GM08714 (cell line): ENCODE results near the gene HRNR.

ENCODE experiments used
- H3K4me3 ChIP-seq: fragments of 200-500 bp; sonication (Bioruptor generic); 2 replicates; pipeline ENCODE4 v1.5.1; 2014; ENCODE audit warnings: mild to moderate bottlenecking, low read length, inconsistent platforms
- ZNF274 ChIP-seq: IDR thresholded peaks from 2 replicates; pipeline ENCODE4 v1.6.1; 2012; ENCODE audit warnings: mild to moderate bottlenecking, low read depth, low read length

HRNR gene

DNA sequence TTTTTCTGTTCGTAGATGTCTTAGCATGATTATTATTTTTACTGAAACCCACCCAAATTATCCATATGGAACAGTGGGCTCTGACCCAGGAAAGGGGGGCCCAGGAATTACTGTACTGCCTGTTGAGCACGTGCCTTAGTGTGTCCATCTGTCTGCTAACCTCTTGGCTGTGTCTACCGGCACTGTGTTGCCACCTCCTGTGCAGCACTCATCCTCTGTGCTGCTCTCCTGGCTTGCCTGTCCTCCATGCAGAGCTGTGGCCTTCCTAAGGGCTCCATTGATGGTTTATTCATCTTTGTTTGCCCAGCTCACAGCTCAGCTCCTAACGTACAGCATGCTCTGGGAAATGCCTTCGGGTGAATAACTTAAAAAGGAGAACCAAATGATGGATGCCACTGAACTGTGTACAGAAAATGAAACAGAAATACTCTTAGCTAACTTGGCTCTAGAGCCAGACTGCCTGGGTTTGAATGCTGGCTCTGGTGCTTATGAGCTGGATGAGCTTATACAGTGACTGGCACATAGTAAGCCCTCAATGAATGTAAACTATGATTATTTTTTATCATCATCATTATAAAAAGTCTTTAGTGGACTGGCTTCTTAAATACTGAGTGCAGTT, 53.6 kb downstream of the HRNR start:
- H3K4me3 ChIP-seq: no peak overlapping the region

DNA sequence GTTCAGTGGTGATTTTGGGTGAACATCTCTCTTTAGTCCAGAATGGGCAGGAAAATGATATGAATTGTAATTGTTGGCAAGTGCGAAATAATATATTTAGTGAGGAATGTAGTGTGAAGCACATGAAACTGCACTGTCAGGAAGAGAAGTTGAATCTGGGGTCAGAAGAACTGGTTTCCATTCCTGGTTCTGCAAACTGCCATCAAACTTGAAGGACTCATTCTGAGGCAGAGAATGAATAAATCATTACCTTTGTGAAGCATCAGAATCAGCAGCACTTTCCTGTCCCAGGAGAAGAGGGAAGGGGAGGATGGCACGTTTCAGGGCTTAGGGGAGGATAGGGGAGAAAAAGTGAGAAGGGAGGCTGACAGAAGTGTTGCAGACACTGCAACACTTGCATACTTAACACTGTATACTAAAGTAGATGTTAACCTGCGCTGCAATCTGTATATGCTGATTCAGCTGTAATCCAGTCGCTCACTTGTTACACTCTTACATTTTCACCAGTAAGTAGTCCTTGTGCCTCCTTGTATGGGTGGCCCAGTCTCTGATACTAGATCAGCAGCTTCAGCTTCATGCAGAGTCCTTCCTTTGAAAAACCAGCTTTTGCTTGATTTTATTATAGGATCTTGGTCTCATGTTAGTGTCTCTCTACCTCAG, 54.5 kb downstream of the HRNR start:
- H3K4me3 ChIP-seq: no peak overlapping the region

More for the DNA sequence above, 53.6 kb downstream of the HRNR start:
- TF ChIP-seq ZNF274: no peak

DNA sequence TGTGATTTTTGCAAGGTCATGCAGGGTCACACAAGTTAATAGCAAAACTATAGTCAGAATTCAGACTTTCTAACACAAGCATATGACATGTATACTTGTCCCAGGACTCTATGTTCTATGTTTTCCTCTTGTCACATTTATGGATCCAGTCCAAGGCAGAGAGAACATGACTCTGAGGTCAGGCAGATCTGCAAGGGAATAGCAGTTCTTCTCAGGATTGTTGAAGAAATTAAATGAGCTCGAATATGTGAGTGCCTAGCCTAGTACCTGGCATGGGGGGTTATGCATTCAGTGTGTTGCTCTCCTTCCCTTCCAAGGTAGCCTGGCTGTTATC, 55.5 kb downstream of the HRNR start:
- H3K4me3 ChIP-seq: no peak overlapping the region
- no peak for TF ChIP-seq ZNF274

More for the DNA sequence above, 54.5 kb downstream of the HRNR start:
- no peak for TF ChIP-seq ZNF274

GRCh38 chr1:152167835-152168534, 56.0 kb downstream of the HRNR start:
- H3K4me3 ChIP-seq: no peak overlapping the region
- TF ChIP-seq ZNF274: no peak

DNA sequence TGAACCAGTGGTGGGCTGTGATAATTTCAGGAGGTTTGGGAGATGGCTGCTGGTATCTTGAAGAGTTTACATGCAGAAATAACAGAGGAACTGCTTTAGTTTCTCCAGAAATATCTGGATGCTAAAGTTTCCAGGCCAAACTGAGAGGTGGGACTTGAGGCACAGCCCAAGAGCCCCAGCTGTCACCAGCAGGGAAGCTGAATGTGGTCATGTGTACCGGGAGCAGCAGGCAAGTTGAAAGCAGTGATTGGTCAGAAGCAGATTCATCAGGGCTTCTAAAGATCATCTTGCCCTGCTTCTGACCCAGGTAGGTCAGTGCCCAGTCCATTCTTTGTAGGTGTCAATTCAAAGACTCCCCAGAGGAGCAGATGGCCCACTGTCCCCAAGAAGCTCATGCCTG, 57.0 kb downstream of the HRNR start:
- no peak overlapping the region for H3K4me3 ChIP-seq
- TF ChIP-seq ZNF274: no peak

- H3K4me3 ChIP-seq: no peak overlapping the region
- no peak for TF ChIP-seq ZNF274
Measured at GRCh38 chr1:152165286-152166077, 58.5 kb downstream of the HRNR start.

DNA sequence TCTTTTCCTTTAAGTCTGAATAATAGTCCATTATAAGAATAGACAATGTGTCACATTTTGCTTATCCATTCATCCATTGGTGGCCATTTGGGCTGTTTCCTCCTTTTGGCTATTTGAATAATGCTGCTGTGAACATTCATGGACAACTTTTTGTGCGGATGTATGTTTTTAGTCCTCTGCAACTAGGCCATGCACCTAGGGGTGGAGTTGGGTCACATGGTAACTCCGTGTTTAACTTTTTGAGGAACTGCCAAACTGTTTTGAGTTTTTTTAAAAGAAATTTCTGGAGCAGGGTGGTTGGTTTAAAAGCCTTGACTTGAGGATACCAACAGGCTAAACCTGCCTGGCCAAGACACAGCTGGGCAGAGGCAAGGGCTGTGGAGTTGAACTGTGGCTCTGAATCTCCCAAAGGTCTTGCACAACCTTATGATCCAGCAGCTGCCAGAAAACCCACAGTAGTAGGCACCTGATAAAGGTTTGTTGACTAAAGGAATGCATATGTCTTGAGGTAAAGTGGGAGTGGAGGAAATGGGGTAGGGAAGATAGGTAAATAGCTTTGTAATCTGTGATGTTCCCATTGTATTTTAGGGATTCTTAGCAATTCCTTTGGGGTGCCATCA, 59.4 kb downstream of the HRNR start:
- TF ChIP-seq ZNF274: no peak
- no peak overlapping the region for H3K4me3 ChIP-seq

- no peak for TF ChIP-seq ZNF274
- no peak overlapping the region for H3K4me3 ChIP-seq
Measured at GRCh38 chr1:152162792-152163463, 61.1 kb downstream of the HRNR start.
